ENCODE measurements around the gene LMCD1.
"Not testable (repeated sequence)": the region's sequence is repeated elsewhere in the genome, so short reads cannot be mapped to it uniquely, and the experiment has no call there.

The LMCD1 gene

DNA sequence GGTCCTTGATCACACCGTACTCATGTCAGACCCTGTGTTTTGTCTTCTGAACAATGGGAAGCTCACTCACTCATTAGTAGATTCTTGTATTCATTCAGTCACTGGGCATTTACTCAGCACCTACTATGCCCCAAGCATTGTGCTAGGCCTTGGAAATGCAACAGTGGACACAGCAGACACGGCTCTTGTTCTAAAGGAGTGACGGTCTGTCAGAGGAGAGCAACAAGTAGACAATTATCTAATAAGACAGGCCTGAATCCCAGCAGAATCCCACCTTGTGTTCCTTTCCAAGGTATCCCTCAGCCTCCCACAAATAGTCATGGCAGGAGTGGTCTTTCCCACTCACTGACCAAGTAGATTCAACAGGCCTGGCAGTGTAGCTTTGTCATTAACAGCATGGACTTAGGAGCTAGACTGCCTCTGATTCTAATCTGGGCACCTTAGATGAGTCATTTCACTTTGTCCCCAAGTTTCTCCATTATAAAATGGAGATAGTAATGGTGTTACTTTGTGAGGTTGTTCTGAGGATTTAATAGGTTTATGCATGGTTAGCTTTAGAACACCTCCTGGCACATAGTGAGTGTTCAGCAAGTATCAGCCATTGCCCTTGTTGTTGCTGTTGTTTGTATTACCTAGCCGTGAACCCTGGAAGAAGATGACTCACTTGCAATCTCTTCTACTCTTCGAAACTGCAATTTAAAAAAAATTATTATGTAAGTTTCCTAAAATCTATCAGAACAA lies 73.9 kb downstream of the LMCD1 start:
- no peak overlapping the region for H3K4me3 ChIP-seq (ENCODE audit: low read depth, low read length)
- DNase-seq (ENCODE audit: low read depth) = no peak

DNA sequence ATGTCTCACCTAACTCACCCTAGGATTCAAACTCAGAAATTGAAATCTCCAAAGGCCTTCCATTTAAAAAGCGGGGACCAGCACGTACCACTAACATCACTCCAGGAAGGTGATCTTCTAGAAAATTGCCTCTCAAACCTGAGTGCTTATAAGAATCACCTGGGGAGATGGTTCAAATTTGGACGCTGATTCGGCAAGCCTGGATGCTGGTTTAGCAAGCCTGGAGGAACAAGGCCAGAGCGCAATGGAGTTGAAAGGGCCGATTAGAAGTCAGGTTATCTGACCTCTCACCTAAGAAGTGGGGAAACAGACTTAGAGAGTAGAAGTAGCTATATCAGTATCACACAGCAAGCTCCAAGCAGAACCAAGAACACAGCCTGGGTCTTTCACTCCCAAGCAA lies 74.8 kb downstream of the LMCD1 start:
- no peak overlapping the region for H3K4me3 ChIP-seq (ENCODE audit: low read depth, low read length)
- no peak for DNase-seq (ENCODE audit: low read depth)

DNA sequence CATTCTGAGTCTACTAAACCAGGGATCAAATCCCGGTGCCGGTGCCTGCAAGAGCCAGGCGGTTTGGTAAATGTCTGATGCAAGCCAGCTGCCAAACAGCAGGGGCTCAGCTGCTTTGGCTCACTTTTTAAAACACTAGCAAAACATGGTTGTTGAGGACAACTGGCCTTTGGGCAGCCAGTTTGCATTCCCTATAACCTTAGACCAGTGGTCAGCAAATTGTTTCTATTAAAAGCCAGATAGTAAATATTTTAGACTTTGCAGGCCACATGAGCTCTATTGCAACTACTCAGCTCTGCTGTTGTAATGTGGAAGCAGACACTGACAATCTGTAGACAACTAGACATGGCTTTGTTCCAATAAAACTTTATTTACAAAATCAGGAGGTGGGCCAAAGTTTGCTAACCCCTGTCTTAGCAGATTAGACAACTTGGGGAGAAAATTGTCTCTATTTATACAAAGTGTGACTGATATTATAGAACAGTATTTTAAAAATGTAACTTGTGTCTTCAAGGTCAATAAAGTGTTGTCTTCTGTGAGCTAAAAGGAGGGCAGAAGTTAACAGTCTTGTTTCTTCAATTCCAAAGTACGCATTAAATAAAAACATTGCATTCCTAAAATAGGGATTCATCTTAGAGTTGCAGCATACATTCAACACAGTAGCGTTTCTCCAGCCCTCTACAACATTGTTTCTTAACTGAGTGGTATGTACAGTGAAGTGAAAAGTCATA lies 75.4 kb downstream of the LMCD1 start:
- peak; percentile 61 for DNase-seq (ENCODE audit: low read depth)
- H3K4me3 ChIP-seq (ENCODE audit: low read depth, low read length) = no peak overlapping the region

DNA sequence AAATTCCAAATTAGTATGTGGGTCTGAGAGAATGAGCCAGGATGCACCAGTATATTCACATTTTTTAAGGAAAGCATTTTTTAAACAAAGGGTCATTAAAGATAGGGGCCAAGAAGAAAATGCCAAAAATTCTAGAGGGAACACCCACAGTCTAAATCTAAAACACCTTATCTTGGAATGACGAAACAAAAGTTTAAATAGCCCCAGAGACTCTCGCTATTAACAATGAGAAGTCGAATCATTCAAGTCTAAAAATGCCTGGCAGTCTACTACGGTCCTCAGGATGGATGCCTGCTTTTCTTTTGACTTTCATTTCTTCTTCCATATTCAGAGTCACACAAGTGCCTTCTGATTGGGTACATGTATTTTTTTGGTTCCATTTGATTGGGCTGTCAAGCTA lies 76.7 kb downstream of the LMCD1 start:
- H3K4me3 ChIP-seq (ENCODE audit: low read depth, low read length) = no peak overlapping the region
- DNase-seq (ENCODE audit: low read depth) = no peak

DNA sequence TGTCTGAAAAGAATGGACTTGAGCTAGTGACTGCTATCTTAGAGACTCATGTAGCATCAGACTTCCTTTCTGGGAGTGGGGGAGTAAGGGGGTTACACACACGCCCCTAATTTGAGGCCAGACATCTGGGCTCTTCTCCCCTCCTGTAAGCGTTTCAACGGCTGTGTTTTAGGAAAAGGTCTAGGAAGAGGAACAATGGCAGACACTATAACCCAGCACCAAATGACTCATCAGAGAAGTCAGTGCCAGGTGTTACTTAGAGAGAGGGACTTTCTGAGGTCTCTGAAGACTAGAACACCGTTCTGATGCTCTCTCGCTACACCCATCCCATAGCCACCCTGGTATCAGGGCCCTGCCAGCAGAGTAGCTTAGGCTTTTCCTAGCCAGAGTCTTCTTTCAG lies 77.5 kb downstream of the LMCD1 start:
- DNase-seq (ENCODE audit: low read depth) = no peak
- no peak overlapping the region for H3K4me3 ChIP-seq (ENCODE audit: low read depth, low read length)

DNA sequence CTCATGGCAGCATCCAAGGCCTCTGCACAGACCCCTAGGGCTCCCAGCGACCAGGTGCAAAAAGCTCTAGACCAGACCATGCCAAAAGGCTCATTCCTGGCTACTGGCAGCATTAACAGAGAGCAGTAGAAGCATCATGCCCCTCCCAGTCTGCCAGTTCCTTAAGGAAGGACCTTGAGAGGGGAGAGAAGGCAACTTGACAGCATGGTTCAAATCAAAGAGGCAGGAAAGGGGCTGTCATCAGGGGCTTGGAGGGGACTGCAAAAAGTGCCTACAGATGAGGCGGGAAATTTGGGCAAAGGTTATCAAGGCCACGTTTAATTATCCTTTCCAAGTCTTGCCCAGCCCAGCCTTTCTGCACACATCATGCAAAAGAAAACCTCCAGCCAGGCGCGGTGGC lies 78.3 kb downstream of the LMCD1 start:
- DNase-seq (ENCODE audit: low read depth) = no peak

DNA sequence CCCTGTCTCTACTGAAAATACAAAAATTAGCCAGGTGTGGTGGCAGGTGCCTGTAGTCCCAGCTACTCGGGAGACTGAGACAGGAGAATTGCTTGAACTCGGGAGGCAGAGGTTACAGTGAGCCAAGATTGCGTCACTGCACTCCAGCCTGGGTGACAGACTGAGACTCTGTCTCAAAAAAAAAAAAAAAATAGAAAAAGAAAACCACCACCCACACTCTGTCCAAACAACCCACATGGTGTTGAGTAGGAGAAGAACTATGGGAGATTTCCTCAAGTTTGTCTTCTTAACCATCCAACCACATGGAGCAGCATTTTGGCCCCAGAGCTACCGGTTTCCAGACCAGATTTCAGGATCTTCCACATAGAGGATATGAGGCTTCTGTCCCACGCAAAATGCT lies 78.8 kb downstream of the LMCD1 start:
- not testable (repeated sequence) for H3K4me3 ChIP-seq (ENCODE audit: low read depth, low read length); DNase-seq (ENCODE audit: low read depth)

More for the DNA sequence above, 78.3 kb downstream of the LMCD1 start:
- H3K4me3 ChIP-seq (ENCODE audit: low read depth, low read length) = no peak overlapping the region

DNA sequence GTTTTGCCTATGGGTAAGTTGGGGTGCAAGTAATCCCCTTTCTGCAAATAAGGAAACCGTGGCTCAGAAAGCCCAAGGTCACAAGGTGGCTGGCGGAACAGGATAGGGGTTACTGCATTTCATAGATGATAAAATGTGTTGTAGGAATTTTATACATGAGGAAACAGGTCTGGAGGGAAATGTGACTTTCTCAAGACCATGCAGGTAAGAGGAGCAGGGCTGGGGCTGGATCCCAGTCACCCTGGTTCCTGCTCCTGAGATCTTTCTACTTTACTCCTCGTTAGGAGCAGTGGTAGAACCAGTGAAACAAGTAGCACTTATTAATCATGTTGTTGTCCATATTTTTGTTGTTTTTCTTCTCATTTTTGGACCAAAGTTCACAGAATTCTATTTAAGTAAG lies 79.8 kb downstream of the LMCD1 start:
- DNase-seq (ENCODE audit: low read depth) = no peak
- H3K4me3 ChIP-seq (ENCODE audit: low read depth, low read length) = no peak overlapping the region

DNA sequence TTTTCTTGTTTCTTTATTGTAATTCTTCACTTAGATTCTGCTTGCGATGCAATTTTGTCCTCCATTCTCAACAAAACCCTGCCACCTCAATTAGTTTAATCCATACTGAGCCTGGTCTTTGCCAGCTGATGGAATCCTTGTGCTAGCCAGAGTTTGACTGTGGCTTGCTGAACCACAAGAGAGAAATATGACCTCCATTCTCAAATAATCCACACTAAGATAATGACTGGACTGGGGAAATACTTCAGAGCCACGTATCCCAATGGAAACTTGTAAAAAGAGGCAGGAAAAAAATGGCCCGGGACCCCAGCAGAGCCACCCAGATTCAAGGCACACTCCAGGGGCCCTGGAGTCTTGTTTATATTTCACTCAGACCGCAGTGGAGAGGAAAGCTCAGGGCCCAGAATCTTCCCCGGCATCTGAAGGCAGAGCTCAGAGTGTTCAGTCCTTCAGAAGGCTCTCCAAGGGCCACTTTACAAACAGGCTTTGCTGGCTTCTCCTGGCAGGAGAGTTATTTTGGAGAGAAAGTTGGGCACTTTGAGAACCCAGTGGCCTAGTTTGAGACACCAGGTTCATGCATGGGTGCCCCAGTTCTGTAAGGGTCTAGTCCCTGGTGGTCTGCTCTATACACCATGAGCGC lies 80.3 kb downstream of the LMCD1 start:
- no peak for DNase-seq (ENCODE audit: low read depth)
- no peak overlapping the region for H3K4me3 ChIP-seq (ENCODE audit: low read depth, low read length)

DNA sequence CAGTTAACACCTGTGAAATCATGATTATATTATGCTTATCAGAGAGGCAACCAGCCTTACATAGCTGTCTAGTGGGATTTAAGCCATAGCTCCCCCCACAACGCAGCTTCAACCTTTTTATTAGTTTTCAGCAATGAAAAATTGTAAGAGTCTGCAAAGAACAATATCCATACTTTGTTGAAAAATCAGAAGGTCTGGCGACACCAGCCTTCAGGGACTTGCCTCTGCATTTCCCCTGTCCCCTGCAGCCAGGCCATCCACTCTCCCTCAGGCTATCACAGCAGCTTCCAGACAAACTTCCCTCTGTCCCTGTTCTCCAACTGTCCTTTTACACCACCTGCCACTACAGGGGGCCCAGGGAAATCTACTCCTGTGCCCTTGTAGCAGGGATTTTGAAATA lies 83.0 kb downstream of the LMCD1 start:
- no peak for DNase-seq (ENCODE audit: low read depth)
- H3K4me3 ChIP-seq (ENCODE audit: low read depth, low read length) = no peak overlapping the region

DNA sequence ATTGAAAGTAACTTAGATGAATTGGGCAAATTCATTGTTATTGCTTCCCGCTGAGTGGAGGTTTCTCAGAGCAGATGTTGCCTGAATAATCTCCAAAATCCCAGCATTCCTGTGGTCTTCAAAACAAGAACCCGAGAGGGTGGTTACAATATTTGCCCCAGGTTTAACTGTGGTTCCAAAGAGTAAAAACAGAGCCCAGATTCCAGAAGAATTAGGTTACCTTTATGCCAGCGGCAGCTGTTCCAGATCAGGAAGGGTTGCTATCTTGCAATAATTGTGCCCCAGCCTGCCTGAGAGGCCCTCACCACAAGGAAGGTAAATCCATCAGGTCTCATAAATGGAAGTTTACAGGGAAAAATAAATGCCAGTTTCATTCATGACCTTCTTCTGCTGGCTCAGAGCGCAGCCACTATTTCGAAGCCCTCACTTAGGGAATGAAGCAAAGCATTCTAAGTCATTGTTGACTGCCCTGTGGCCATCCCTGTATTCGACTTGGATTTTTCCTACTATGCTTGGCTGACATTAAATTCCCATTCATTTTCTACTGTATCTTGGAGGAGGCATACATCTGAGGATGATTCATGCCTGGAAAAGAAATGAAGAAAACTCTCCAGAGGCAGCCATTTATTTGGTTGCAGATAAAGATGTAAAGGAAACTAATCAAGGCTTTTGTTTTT lies 88.4 kb downstream of the LMCD1 start:
- no peak for DNase-seq (ENCODE audit: low read depth)
- no peak overlapping the region for H3K4me3 ChIP-seq (ENCODE audit: low read depth, low read length)

DNA sequence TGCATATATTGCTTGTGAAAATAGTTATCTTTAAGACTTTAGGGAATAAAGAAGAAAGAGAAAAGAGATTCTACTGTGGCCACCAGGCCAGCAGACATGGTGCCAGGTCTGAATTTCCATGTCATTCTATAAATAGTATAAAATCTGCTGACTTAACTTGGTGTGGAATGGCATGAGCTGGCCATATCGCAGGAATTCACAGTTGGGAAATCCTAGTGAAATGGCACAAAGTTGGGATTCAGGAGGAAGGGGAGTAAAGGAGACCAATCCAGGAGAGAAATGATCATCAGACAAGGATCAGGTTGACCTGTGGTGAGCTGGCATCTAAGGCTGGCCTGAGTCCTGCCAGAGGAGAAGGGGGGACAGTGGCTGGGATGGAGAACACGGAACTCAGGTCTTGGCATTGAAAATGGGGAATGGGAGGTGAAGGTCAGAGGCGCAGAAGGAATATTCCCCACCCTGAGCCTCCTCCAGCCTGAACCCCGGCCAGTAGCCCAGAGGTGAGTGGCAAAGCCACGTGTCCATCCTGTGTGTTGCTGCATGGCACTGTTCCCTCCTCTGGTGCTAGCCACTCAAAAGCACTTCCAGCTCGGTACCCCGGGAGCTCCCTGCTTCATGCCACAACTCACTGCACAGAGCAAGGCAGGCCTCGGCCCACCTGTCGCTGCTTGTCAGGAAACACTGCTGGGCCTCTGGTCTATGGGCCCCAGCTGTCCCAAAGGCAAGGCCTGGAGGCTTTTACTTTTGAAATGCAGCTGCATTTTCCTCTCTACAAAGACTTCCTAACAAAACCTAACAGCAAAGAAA lies 91.6 kb downstream of the LMCD1 start:
- DNase-seq (ENCODE audit: low read depth) = no peak
- no peak overlapping the region for H3K4me3 ChIP-seq (ENCODE audit: low read depth, low read length)

DNA sequence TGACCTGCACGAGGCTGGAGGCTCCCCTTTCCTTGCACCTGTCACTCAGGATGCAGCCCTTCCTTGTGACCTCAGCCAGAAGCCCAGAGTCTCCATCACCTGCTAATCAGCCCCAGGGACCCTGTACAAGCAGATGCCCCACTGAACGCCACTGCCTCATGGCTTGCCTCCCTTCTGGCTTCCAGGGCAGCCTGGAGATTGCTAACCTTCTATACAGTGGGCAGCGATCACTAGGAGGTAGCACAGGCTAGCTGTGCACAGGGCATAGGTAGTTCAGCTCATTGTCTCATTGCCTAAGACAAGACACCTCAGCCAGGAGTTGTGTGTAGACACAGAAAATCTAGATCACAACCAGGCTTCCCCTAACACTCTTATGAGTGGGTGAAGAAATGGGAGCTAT lies 93.6 kb downstream of the LMCD1 start:
- no peak overlapping the region for H3K4me3 ChIP-seq (ENCODE audit: low read depth, low read length)
- no peak for DNase-seq (ENCODE audit: low read depth)

DNA sequence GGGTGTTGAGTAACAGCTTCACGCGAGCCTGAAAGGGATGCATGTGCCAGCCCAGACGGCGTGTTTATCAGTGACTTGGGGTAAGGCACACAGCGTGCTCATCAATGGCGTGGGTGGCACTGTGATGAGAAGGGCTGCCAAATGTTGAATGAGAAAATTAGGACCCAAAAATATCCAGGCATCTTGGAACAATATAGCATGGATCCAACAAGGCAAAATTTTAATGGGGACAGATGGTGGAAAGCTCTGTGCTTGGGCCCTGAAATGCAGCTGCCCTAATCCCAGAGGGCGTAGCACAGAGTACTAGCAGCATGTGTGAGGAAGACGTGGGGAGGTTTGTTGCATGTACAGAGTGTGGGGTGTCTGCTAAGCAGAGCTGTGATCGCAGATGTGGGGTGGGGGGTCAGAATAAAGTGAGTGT lies 94.1 kb downstream of the LMCD1 start:
- no peak for DNase-seq (ENCODE audit: low read depth)

DNA sequence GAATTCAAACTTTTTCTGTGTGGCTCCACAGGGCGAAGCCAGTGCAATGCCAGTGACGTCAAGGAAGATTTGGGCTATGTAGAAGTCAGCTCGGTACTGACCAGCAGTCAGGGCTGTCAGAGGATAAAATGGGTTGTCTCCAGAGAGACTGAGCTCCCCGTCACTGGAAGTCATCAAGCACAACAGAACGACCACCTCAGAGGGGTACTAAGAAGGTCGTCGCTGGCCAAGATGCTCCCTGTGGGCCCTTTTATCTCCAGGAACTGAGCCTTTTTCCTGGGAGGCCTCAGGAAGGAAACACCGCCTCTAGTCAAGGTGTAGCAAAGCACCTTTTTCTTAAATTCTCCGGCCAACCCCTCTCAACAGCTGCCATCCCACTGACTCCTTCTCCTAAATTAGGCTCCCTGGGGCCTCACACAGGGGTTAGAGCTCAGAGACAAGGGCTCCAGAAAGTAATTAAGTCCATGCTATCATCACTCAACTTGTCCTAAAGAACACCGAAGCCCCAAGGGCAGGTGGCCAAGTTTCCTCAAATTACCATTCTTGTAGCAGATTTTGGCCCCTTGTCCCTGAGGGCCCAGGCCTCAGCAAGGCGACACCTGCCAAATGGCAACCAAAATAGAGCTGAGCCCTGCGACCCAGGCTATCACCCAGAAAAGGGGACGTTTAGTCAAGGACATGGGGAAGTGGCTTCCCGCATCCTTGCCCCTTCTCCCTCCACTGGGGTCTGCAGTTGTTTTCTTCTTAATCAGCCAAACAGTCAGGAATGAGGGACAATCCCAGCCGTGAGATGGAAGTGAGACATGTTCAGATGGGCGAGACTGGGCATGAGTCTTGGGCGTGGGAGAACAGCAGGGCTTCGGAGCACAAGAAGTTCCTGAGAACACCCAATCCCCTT lies 94.9 kb downstream of the LMCD1 start:
- H3K4me3 ChIP-seq (ENCODE audit: low read depth, low read length) = no peak overlapping the region
- DNase-seq (ENCODE audit: low read depth) = no peak

More for the DNA sequence above, 94.1 kb downstream of the LMCD1 start:
- H3K4me3 ChIP-seq (ENCODE audit: low read depth, low read length) = no peak overlapping the region

DNA sequence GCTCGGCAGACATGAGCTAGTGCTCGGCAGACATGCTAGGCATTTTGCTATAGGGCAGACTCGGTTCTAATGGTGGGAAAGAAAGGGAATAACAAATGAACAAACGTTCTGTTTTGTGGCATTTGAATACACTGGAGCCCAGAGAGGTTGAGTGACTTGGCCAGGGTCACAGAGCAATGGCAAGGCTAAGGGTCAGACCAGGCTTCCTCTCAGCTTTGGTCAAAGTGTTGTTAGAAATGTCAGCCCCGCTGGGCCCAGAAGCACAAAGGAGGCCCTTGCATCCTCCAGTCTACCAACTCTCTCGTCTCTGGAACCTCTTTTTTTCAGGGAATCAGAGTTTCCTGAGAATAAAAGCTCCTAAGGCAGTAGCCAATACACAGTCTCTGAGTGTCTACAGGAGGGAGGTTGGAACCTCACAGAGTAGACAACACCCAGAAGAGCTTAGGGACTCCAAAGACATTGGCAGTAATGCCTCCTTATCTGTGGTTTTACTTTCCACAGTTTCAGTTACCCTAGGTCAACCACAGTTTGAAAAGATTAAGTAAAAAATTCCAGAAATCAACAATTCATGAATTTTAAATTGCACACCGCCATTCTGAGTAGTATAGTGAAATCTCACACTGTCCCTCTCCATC lies 95.7 kb downstream of the LMCD1 start:
- H3K4me3 ChIP-seq (ENCODE audit: low read depth, low read length) = no peak overlapping the region
- no peak for DNase-seq (ENCODE audit: low read depth)

DNA sequence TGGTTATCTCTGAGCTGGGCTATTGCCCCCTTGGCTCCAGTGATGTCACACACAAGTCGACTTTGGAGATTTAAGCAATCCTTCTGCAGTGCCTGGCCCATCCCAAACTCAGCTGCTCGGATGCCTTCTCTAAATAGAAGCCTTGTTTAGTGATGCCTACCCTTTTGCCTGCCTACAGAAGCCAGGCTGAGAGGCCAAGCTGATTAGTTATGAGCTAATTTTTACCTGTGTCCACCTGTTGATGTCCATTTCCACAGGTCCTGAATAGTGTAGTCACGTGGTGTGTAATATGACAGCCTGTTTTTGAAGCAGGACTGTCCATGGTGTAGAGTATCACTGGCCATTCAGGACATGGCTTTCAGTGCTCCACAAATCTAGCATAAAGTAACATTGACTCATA lies 97.5 kb downstream of the LMCD1 start:
- no peak for DNase-seq (ENCODE audit: low read depth)
- no peak overlapping the region for H3K4me3 ChIP-seq (ENCODE audit: low read depth, low read length)

DNA sequence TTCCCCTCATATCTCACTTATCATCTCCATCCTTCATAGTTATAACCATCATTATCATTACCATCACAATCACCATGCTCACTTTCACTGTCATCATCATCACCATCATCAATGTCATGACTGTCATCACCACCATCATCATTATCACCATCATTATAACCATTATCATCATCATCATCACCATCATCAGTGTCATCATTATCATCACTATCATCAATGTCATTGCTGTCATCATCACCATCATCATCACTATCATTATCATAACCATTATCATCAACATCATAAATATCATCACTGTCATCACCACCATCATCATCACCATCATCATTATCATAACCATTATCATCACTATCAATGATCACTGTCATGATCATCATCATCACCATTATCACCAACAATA lies 98.8 kb downstream of the LMCD1 start:
- no peak for DNase-seq (ENCODE audit: low read depth)
- H3K4me3 ChIP-seq (ENCODE audit: low read depth, low read length) = no peak overlapping the region
